Erythroblast (primary cell): ENCODE results near the gene LRMDA.

Source experiments
- GATA1 ChIP-seq: IDR thresholded peaks from 2 replicates; pipeline ENCODE4 v1.6.1; 2011; ENCODE audit warnings: low read depth, mild to moderate bottlenecking, control low read depth, low read length, moderate library complexity
- POLR2A ChIP-seq: IDR thresholded peaks from 2 replicates; pipeline ENCODE4 v1.6.1; 2011; ENCODE audit warnings: mild to moderate bottlenecking, low read length

DNA sequence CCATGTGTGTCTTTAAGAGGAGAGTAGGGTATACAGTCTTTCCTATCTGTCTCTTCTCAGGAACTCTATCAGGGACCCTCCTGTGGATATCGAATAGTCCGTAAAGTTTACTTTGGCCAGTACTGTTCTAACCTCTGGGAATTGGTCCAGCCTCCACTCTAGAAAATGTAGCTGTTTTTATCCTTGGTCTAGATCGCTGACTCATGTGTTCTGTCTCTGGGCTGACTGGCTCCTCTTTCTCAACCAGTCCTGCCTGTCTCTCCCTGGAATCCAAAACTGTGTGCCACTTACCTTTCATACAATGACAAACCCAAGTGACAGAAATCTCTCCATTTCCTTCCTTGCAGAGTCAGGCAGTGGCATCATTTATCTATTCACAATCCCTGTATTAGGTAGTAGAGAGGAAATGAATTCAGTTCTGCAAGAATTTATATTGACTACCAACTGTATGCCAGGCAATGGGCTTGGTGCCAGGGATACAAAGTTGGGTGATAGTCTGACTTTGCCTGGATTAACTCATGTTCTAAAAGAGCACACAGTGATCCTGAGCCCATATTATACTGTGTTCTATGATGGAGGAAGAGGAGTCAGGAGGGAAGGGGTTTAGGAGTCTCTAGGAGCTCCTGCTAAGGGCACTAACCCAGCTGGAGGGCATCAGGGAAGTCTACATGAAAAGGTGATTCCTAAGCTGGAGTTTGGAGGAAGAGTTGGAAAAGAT lies 232.7 kb downstream of the LRMDA start:
- no peak for TF ChIP-seq POLR2A
- TF ChIP-seq GATA1: no peak
